GM18867 (cell line): ENCODE data around the gene CMSS1.

Source experiments
- ATAC-seq: cut with Tn5 transposase; IDR thresholded peaks from one replicate; pipeline ENCODE4 v1.9.1; 2021; ENCODE audit warnings: mild to moderate bottlenecking, moderate library complexity; ENCODE audit not compliant: unreplicated experiment

CMSS1 gene

DNA sequence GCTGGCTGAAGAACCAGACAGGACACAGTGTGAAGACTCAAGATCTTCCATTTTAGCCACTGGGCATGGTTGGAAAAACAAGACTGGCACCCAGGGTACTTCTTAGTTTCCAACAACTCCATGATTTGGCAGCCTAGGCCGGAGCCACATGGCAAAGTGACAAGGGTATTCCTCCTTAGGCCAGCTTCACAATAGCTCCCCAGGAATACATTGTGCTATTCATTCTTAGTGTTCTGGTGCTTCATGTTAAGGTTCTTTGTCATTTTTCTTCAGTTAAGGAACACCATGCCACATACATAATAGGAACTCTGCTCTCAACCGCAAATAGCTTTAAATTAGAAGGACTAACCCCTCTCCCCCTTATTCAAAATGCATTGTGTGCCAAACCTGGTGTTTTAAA, 304.7 kb downstream of the CMSS1 start:
- no peak for ATAC-seq

DNA sequence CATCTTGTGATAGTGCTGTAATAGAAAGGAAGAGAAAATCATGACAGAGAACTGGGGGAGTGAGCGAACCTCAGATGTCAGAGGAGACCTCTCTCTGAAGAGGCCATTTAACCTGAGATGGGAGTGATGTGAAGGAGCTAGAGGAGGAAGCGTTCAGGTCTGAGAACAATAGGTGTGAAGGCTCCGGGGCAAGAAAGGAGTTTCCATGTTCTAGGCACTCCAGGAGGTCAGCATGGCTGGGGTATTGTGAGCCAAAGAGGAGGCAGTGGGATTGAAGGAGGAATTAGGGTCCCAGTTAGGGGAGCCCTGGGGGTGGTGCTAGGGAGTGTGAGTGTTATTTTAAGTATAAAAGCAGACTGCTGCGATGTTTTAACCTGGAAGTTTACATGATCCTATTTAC, 305.4 kb downstream of the CMSS1 start:
- no peak for ATAC-seq

DNA sequence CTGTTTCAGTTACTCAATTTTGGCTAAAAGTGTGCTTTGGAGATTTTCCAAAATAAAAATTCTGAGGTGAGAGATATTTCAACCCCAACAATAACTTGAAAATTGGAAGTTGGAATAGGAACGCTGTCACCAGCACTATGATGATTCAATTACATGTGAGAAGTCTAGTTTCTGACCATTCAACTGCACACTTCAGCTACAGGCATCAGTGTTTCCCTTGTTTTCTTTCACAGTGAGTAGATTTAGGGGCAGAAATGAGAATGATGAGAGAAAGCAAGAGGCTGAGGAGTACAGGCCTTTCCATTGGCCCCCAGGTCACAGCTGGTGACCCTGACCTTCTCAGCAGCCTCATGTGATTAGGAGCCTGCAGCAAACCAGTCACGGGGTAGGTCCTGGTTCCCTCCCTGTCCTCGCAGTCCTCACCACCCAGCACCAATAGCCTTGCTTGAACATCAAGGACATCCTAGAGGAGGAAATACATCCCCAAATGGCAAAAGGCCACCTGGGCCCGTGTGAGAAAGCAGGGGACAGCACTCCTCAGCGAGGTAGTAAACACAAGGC, 306.6 kb downstream of the CMSS1 start:
- no peak for ATAC-seq

DNA sequence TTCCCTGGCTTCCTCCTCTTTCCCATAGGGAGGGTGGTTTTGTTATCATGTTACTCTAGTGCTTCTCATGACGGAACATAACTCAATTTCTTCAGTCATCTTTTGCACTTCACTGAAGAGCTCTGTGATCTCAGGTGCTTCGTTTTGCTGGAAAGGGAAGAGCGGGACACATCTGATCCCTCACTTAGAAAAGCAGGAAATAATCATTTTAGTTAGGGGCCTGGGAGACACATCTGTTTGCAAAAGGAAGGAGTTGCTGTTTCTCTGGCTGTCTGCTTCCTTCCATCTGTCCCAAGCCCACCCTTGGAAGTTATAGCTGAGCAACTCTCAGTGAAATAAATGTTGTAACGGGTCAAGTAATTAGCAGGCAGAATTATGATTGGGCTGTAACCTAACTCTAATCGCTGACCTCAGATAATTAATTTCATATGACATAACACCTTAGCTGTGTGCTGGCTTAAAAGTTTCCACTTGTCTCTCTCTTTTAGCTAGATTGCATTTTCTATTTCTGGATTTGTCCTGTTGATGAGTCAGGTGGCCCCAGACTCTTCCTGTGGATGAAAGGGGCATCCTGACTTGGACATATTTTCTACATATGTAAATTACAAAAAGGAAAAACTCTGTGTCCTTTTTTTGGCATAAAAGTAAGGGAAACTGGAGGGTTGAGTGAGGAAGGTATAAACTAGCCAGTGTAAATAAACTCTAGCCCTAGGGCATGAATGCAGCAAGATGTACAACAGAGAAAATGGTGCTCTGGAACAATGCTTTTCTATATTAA, 307.7 kb downstream of the CMSS1 start:
- ATAC-seq, result no peak

DNA sequence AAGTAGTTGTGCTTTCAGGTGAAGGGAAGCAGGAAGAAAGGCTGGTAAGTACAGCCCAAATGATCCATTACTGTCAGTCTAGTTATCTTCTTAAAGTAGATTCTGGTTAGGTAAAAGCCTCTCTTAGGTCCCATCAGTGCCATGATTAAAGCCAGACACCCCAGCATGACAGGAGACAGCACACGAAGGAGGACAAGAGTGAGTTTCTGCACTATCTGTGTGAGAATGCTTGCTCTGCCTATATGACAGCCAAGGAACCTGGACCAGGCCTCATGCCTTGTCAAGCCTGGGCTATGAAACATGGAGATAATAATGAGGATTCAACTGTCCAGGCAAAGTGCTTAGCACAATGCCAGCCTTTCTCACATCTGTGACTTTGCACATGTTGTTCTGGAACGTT, 310.1 kb downstream of the CMSS1 start:
- ATAC-seq, result no peak

DNA sequence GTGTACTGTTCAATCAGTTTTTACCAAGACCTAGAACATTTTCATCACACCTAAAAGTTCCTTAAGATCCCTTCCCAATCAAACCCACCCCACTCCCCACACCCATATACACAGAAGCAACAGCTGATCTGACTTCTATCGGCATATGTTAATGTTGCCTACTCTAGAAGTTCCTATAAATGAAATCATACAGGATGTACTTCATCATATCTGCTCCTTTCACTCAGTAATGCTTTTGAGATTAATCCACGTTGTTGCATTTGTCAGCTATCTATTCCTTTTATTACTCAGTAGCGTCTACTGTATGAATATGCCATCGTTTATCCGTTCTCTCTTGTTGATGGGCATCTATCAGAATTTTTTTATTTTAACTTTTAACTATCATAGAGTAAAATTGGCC, 310.9 kb downstream of the CMSS1 start:
- ATAC-seq, result no peak

DNA sequence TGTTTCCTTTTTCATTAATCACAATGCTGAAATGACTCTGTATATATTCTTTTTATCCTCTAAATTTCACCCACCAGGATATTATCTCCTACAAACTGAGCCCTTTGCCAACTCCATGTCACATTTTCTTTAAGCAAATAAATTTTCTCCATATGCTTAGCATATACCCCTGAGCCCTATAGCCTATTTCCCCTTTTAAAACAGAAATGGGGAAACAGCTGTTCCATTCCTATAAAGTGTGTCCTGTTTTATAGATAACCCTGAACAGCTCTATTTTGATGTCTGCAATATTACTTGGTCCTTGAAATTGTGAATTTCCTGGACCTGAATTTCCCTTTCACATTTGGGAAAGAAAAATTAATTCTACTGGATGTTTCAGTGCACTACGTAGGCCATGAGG, 312.3 kb downstream of the CMSS1 start:
- no peak for ATAC-seq

DNA sequence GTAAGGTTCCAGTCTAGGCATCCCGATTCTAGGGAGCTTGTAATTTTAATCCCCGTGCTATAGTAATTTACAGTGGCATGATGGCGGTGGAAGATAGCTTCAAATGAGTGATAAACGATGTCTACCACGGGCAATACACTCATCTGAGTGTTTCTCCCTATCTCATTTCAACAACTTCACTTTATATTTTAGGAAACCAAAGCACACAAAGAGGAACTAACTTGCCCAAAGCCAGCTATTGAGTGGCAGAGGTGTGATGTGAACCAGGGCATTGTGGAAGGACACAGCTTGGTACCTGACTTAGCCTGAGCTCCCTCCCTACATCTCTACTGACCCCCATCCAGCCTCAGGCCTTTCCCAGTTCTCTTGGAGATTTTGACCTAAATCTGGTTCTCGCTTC, 313.6 kb downstream of the CMSS1 start:
- no peak for ATAC-seq

DNA sequence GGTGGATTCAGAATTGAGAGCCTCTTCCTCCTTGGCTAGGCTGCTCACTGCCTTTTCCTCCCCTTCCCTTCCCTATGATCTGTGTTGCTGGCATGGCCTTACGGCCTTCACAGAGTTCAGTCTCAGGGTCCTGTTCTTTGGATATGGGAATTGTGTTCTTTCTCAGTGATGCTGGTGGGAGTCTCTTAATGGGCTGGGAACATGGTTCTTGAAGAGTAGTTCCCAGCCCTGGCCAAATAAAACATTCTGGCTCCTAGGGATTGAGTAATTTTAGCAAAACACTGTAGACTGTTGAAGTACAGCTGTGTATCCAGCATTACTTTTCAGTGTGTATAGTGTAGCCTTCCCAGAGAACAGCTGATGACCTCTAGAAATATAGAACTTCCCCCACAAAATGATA, 319.3 kb downstream of the CMSS1 start:
- no peak for ATAC-seq

DNA sequence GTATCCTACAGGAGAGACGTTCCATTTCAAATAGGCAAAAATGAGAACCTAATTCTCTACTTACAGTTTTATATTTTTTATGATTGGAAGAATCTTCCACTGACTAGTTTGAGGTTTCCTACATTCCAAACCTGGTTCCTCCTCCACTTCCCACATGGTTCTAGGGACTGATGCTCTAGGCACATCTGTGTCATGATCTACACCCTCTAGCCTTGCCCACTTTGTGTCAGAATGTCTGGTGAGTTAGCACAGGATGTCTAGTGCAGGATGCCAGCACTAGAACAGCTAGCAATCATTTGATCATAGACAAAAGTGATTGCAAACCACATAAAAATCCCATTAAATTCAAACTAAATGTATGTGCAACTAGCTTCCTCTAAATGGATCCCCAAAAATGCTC, 323.3 kb downstream of the CMSS1 start:
- no peak for ATAC-seq

DNA sequence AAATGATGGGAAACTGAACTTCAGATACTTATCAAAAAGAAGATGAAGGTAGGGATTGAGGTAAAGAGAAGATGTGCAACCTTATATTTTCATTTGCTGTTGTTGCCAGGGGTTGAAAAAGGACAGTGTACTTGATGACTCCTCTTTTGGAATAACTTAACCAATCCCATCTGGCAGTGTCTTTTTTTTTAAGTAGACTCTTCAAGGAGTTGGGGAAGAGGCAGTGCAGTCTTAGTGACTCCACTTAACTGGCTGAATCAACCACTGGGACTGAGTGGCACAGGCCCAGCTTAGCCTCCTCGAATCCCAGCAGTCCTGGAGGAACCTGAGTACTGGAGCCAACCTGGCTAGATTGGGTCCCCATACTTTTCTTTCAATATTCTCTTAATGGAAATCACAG, 323.9 kb downstream of the CMSS1 start:
- ATAC-seq, result no peak

DNA sequence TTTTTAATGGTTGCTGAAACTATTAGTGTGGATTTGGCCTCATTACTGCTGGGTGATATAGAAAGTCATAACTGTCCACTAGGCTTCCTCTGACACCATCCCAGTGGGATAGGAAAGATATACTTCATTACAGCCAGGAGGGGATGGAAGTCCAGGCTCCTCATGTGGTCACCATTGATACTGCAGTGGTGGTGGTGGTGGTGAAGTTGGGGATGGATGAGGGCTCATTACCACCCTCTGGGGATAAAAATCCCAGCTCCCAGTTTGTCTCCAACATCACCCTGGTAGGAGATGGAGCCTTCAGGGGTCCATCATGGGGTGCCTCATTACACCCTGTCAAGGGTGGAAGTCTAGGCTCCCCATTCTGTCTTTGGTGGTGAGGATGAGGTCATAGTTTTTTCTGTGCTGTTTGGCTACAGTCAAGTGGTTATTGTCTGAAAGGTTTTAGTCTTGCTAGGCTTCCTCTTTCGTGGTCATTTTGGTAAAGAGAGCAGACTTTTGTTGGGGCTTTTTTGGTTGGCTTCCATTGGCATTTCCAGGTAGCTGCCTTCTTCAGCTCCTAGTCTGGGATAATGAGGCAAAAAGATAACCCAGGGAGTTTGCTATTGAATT, 326.7 kb downstream of the CMSS1 start:
- peak; percentile 70 for ATAC-seq

DNA sequence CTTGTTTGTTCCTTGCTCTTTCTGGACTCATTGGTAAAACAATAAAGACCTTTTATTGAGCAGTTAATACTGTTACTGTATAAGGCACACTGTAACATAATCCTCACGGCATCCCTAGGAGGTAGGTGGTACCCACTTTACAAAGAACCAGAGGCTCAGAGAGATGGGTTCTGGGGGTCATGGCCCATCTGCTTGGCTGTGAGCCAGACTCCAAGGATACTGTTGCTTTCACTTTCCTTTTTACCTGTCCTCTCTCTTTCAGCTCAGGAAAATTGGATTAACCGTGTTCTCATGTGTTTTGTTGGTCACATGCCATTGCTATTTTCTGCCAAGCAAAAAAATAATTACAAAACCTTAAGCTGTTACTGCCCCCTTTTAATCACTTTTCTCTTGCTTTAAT, 331.5 kb downstream of the CMSS1 start:
- ATAC-seq, result no peak

DNA sequence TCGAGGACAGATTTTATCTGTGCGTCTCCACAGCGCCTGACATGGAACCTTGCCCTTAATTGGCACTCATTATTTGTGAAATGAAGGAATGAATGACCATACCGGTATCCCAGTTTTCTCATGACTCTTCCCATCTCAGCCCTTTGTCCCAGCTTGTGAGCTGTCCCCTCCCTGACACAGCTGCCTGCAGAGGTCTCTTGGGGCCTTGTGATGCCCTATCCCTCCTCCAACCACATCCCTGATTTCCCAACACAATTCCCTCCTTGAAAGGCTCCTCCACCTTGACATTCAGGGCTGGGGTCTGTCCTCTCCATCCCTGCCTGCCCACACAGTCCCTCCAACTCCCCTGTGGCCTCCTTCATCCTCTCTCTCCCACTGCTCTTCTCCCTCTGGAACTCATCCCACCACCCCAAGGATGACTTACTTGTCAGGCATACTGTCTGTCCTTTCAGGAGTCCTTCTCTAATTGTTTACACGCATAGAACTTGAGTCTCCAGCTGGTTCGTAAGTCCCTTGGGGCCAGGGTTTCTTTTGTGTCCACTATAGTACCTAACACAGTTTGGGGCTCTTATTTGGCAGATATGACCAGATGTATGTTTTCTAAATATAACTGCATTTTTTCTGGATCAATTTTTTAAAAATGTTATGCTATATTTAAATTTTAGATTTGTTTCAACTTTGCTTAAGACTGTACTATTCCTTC, 332.2 kb downstream of the CMSS1 start:
- ATAC-seq, result no peak

DNA sequence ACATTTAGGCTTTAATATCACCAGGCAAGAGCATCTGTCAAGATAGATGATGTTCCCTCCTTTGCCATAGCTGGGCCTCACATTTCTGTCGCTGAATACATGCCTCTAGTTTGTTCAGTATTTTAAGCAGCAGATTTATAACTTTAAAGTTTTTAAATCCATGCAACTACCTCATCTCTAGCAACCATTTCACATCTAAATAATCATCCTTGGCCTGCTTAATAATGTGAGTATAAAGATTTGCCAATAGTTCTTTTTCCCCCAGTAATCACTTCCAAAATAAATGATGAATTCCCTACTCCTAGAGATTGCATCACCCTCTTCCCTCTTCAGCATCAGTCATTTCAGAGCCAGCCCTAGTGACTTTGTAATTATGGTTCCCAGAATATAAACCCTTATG, 332.8 kb downstream of the CMSS1 start:
- no peak for ATAC-seq

DNA sequence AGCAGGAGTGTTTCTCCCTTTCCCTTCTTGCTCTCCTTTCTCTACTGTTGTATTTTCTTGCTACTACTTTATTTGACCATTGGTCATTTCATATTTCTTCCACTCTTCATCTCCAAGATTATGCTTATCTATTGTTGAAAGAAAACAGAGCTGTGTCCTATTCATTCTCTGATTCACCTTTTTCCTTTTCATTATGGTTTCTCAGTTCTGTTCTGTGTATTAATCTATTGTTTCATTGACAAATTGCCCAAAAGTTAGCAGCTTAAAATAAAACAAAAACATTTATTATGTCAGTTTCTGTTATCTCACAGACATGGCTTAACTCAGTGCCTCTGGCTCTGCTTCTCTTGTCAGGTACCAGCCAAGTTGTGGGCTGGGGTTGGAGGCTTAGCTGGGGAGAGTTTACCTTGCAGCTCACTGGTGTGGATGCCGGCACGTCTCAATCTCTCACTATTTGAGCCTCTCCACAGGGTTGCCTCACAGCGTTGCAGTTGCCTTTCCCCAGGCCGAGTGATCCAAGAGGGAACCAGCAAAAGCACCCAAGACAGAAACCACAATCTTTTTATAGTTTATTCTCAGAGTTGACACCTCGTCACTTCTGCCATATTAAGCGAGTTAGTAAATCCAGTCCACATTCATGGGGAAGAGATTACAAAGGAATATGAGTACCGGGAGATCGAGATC, 333.5 kb downstream of the CMSS1 start:
- ATAC-seq, result no peak

DNA sequence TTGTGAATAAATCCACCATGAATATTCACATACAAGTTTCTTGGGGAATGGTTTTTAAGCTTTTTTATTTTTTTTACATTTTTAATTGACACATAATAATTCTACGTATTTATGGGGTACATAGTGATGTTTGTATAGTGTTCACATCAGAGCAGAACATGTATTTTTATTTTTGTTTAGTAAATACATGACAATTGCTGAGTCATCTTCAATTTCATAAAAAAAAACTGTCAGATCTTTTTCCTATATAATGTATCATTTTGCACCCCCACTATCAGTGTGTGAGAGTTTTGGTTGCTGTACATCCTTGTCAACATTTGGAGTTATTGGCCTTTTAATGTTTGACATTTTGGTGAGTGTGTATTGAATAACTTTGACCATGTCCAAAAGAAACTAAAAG, 336.5 kb downstream of the CMSS1 start:
- no peak for ATAC-seq

DNA sequence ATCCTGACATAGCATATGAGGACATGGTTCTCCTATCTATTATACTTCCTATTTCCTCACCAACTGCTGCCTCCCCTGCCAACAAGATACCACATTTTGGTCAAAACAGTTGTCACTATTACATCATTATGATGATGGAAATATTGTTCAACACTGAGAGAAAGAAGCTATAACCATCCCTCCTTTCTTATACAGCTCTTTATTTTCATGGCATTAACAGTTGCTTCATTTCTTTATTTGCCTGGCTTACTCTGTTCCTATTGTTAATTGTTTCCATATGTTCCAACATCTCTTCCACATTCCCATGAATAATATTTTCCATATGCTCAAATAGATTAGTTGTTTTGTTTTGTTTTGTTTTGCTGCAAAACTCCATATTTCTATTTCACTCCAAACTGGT, 337.5 kb downstream of the CMSS1 start:
- ATAC-seq, result no peak

DNA sequence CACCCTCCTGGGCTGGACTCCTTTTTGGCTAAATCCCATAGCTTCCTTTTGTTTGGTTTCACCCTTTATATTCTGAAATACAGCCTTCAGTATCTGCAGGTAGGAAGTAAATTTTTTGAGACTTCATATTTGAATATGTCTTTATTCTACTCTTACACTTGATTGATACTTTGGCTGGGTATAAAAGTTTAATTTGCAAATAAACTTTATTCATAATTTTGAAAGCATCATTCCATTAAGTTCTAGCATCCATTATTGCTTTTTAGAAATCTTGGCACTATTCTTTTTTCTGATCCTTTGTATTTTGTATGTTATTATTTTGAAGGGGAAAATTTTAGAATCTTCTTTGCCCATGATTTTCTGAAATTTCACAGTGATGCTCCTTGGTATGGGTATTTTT, 337.9 kb downstream of the CMSS1 start:
- ATAC-seq, result no peak

DNA sequence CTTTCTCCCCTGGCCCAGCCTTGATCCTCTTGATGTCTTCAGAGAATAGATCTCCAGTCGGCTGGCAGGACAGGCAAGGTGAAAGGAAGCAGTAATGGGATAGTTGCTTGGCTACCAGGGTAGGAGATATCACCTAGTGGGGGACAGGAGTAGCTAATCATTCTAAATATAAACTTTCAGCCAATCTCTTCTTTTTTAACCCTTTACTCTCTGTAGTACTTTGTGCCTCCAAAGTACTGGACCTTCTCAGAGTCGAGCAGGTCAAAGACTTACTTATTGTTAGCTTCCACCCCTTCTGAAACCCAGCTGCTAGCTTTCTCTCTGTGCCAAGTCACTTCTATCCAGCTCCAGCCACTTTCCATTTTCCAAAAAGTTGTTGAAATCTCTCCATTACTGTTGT, 340.0 kb downstream of the CMSS1 start:
- ATAC-seq, result no peak

DNA sequence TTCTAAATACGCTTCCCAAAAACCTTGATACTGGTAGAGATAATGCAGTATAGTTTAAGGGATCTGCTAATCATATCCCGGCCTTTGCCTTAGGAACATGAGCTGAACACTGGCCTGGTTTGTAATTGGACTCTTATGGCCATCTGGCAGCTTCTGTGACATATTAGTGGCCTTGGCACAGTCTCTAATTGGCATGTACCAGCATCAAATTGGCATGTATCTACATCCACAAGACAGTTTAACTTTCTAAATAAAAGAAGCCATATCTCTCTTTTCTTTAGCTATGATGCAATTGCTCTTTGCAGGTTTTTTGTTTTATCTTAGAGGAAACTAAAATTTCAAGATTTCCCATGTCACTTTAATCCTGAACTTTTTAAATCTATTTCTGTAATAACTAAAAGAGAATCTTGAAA, 341.3 kb downstream of the CMSS1 start:
- no peak for ATAC-seq
